ENCODE data around the gene ALPL.

- TF ChIP-seq CTCF (IDR thresholded peaks at IDR 0.05) (no peak), POLR2A (IDR thresholded peaks at IDR 0.05) (no peak)
Measured at GRCh38 chr1:21534146-21534545, 24.9 kb downstream of the ALPL start.
